ENCODE measurements around the gene MAN2B1. TPM values are rescaled to one million over a fixed set of nuclear protein-coding genes. Genes with fewer than 3 reads are reported as not detected.

The MAN2B1 gene
- total and polyA plus RNA-seq, 2 donors (not counting 1 experiment from before 2014, with no cell fraction given), result 30.7 to 36.0 TPM

GRCh38 chr19:12695096-12695495, 28.6 kb upstream of the MAN2B1 start:
- Histone ChIP-seq H3K36me3 (ENCODE audit: control insufficient read depth, insufficient read depth, low read length) (peaks cover 1% of the 10 kb centered on the region), H3K79me2 (ENCODE audit: control insufficient read depth, insufficient read depth, low read length) (no peaks in the 10 kb centered on the region), H2AFZ (ENCODE audit: low read length) (no peak overlapping the region), H3K9ac (ENCODE audit: insufficient read depth, low read length) (no peak overlapping the region), H4K20me1 (ENCODE audit: control insufficient read depth, extremely low read depth, insufficient read depth, low read length) (no peaks in the 10 kb centered on the region), H3K9me3 (ENCODE audit: control insufficient read depth, insufficient read depth, low read depth, low read length) (no peaks in the 10 kb centered on the region), H3K4me3 (replicated peaks in 1 of 4; ENCODE audit: control extremely low read depth in 1 of 4, insufficient read depth in 1 of 4, low read depth in 3 of 4, low read length in 4 of 4) (peak overlapping the region in 2 of 4 experiments; percentile 83 to 86), H3K4me1 (ENCODE audit: control insufficient read depth, extremely low read depth, insufficient read depth, low read length) (no peaks in the 10 kb centered on the region), H3K4me2 (ENCODE audit: extremely low read depth, insufficient read depth, low read length) (no peak overlapping the region), H3K27me3 (ENCODE audit: control insufficient read depth, insufficient read depth, low read length) (no peaks in the 10 kb centered on the region), H3K27ac (ENCODE audit: insufficient read depth, low read length) (no peak overlapping the region)
- TF ChIP-seq EZH2 (IDR thresholded peaks at IDR 0.05; ENCODE audit: low read length, missing control alignments) (no peak), CTCF (conservative IDR thresholded peaks at IDR 0.05 in 1 of 2, IDR thresholded peaks at IDR 0.05 in 1 of 2; ENCODE audit: low read depth in 1 of 2, low read length in 2 of 2) (no peak)
- DNase-seq (ENCODE audit: low read depth in 2 of 2), result no peak

- no peak for DNase-seq (ENCODE audit: low read depth in 2 of 2)
- Histone ChIP-seq H3K27ac (ENCODE audit: insufficient read depth, low read length) (no peak overlapping the region), H3K9me3 (ENCODE audit: control insufficient read depth, insufficient read depth, low read depth, low read length) (no peaks in the 10 kb centered on the region), H3K9ac (ENCODE audit: insufficient read depth, low read length) (no peak overlapping the region), H3K27me3 (ENCODE audit: control insufficient read depth, insufficient read depth, low read length) (no peaks in the 10 kb centered on the region), H3K4me3 (replicated peaks in 1 of 4; ENCODE audit: control extremely low read depth in 1 of 4, insufficient read depth in 1 of 4, low read depth in 3 of 4, low read length in 4 of 4) (no peak overlapping the region), H4K20me1 (ENCODE audit: control insufficient read depth, extremely low read depth, insufficient read depth, low read length) (no peaks in the 10 kb centered on the region), H3K36me3 (ENCODE audit: control insufficient read depth, insufficient read depth, low read length) (peaks cover 1% of the 10 kb centered on the region), H3K4me1 (ENCODE audit: control insufficient read depth, extremely low read depth, insufficient read depth, low read length) (no peaks in the 10 kb centered on the region), H3K79me2 (ENCODE audit: control insufficient read depth, insufficient read depth, low read length) (no peaks in the 10 kb centered on the region), H3K4me2 (ENCODE audit: extremely low read depth, insufficient read depth, low read length) (no peak overlapping the region), H2AFZ (ENCODE audit: low read length) (no peak overlapping the region)
- no peak for TF ChIP-seq CTCF (conservative IDR thresholded peaks at IDR 0.05 in 1 of 2, IDR thresholded peaks at IDR 0.05 in 1 of 2; ENCODE audit: low read depth in 1 of 2, low read length in 2 of 2)
- no peak for TF ChIP-seq EZH2 (IDR thresholded peaks at IDR 0.05; ENCODE audit: low read length, missing control alignments)
These were observed 28.1 kb upstream of the MAN2B1 start for GRCh38 chr19:12694641-12695040.

- Histone ChIP-seq H3K4me3 (replicated peaks in 1 of 4; ENCODE audit: control extremely low read depth in 1 of 4, insufficient read depth in 1 of 4, low read depth in 3 of 4, low read length in 4 of 4) (no peak overlapping the region), H3K4me1 (ENCODE audit: control insufficient read depth, extremely low read depth, insufficient read depth, low read length) (no peaks in the 10 kb centered on the region), H3K27me3 (ENCODE audit: control insufficient read depth, insufficient read depth, low read length) (no peaks in the 10 kb centered on the region), H3K27ac (ENCODE audit: insufficient read depth, low read length) (no peak overlapping the region), H3K9me3 (ENCODE audit: control insufficient read depth, insufficient read depth, low read depth, low read length) (no peaks in the 10 kb centered on the region), H3K4me2 (ENCODE audit: extremely low read depth, insufficient read depth, low read length) (no peak overlapping the region), H3K9ac (ENCODE audit: insufficient read depth, low read length) (no peak overlapping the region), H3K36me3 (ENCODE audit: control insufficient read depth, insufficient read depth, low read length) (no peaks in the 10 kb centered on the region), H3K79me2 (ENCODE audit: control insufficient read depth, insufficient read depth, low read length) (no peaks in the 10 kb centered on the region), H4K20me1 (ENCODE audit: control insufficient read depth, extremely low read depth, insufficient read depth, low read length) (no peaks in the 10 kb centered on the region), H2AFZ (ENCODE audit: low read length) (no peak overlapping the region)
- TF ChIP-seq EZH2 (IDR thresholded peaks at IDR 0.05; ENCODE audit: low read length, missing control alignments) (no peak), CTCF (conservative IDR thresholded peaks at IDR 0.05 in 1 of 2, IDR thresholded peaks at IDR 0.05 in 1 of 2; ENCODE audit: low read depth in 1 of 2, low read length in 2 of 2) (no peak)
- DNase-seq (ENCODE audit: low read depth in 2 of 2), result no peak
These were observed 26.4 kb upstream of the MAN2B1 start for GRCh38 chr19:12692960-12693359.

Data from fibroblast of lung (primary cell).